SK-N-DZ (cell line): Measurements from ENCODE around the gene ZNF853.
"Not testable (repeated sequence)": the region's sequence is repeated elsewhere in the genome, so short reads cannot be mapped to it uniquely, and the experiment has no call there.

Source experiments
- DNase-seq: peaks from one replicate; pipeline ENCODE4 v3.0.0-alpha.2; 2015; ENCODE audit warnings: low spot score

Gene ZNF853

GRCh38 chr7:6651851-6652445 is 36.5 kb downstream of the ZNF853 start:
- no peak for DNase-seq

GRCh38 chr7:6652446-6653011 is 37.1 kb downstream of the ZNF853 start:
- DNase-seq: no peak

- no peak for DNase-seq
Observed at GRCh38 chr7:6653071-6654003, 37.9 kb downstream of the ZNF853 start.

GRCh38 chr7:6654113-6654841 is 38.9 kb downstream of the ZNF853 start:
- DNase-seq: no peak

GRCh38 chr7:6654842-6655610 is 39.6 kb downstream of the ZNF853 start:
- DNase-seq: no peak

- no peak for DNase-seq
Observed at GRCh38 chr7:6655636-6656385, 40.4 kb downstream of the ZNF853 start.

GRCh38 chr7:6656413-6656812 is 41.0 kb downstream of the ZNF853 start:
- no peak for DNase-seq

GRCh38 chr7:6658618-6659345 is 43.4 kb downstream of the ZNF853 start:
- no peak for DNase-seq

- DNase-seq: not testable (repeated sequence)
Observed at GRCh38 chr7:6670851-6671250, 55.4 kb downstream of the ZNF853 start.
